ENCODE measurements around the gene NMRK1. TPM values are rescaled to one million over a fixed set of nuclear protein-coding genes. Genes with fewer than 3 reads are reported as not detected.

Gene NMRK1
- polyA plus RNA-seq, 1 of the 3 experiments (the other 2 are of a cell fraction): 8.4 TPM

DNA sequence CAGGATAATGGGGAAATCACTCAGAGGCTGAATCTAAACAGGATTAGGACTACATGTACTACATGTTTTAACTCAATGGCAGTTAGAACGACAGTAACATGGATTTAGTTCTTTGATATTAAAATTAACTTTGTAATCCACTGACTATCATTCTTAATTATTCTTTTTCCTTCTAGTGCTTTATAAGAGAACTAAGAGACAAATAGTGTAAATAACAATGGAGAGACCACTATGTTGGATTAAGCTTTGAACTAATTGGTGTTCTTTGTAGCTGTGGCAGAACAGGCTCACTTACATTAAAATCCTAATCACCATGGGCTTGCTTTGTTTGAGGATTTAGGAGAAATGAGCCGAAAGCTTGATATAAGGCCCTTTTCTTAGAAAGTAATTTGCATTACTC, 18.8 kb downstream of the NMRK1 start:
- Histone ChIP-seq H3K4me1 (ENCODE audit: control insufficient read depth in 1 of 2, insufficient read depth in 2 of 2, low read depth in 1 of 2, low read length in 1 of 2) (peaks cover 1 to 5% of the 10 kb centered on the region in 2 experiments; a peak in 2 of 4 replicates), H3K4me2 (no peak overlapping the region), H3K36me3 (replicated peaks in 1 of 2; ENCODE audit: control insufficient read depth in 1 of 2, insufficient read depth in 2 of 2, low read length in 1 of 2) (no peaks in the 10 kb centered on the region), H3K9me3 (no peaks in the 10 kb centered on the region), H3K27ac (ENCODE audit: low read depth in 2 of 2, low read length in 1 of 2) (no peak overlapping the region), H2AFZ (ENCODE audit: low read depth) (0 out of 2 replicates have a peak overlapping the region, but pooled peaks have one; percentile 24), H3K79me2 (ENCODE audit: insufficient read depth) (no peaks in the 10 kb centered on the region), H3K27me3 (ENCODE audit: insufficient read depth) (no peaks in the 10 kb centered on the region), H3K4me3 (ENCODE audit: low read depth in 2 of 2, low read length in 1 of 2) (no peak overlapping the region), H4K20me1 (ENCODE audit: insufficient read depth) (no peaks in the 10 kb centered on the region), H3K9ac (no peak overlapping the region), H3F3A (replicated peaks; ENCODE audit: insufficient read depth) (peaks cover 4% of the 10 kb centered on the region), H3K9me2 (no peaks in the 10 kb centered on the region)
- no peak for DNase-seq
- ChIA-PET POLR2A (no interaction called here), CTCF (interaction anchor here (0.9 to 6.0 kb wide), 2 partner anchors 8 to 295 kb away, joined by 4 to 34 read pairs; no protein-coding TSS in a partner anchor)
- WGBS (ENCODE audit: low lambda C conversion rate): 29% methylated on average over 2 of the region's 2 CpGs
- TF ChIP-seq, protein P1, sequence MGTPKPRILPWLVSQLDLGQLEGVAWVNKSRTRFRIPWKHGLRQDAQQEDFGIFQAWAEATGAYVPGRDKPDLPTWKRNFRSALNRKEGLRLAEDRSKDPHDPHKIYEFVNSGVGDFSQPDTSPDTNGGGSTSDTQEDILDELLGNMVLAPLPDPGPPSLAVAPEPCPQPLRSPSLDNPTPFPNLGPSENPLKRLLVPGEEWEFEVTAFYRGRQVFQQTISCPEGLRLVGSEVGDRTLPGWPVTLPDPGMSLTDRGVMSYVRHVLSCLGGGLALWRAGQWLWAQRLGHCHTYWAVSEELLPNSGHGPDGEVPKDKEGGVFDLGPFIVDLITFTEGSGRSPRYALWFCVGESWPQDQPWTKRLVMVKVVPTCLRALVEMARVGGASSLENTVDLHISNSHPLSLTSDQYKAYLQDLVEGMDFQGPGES (IDR thresholded peaks at IDR 0.05; ENCODE audit: low read depth, low read length): no peak
- TF ChIP-seq POLR2AphosphoS5 (IDR thresholded peaks at IDR 0.05; ENCODE audit: low read depth, low read length) (no peak), FOSL2 (IDR thresholded peaks at IDR 0.05; ENCODE audit: borderline replicate concordance, low read depth) (no peak), MXI1 (IDR thresholded peaks at IDR 0.05; ENCODE audit: low read depth, low read length) (no peak), RAD21 (IDR thresholded peaks at IDR 0.05; ENCODE audit: low read length) (no peak)

DNA sequence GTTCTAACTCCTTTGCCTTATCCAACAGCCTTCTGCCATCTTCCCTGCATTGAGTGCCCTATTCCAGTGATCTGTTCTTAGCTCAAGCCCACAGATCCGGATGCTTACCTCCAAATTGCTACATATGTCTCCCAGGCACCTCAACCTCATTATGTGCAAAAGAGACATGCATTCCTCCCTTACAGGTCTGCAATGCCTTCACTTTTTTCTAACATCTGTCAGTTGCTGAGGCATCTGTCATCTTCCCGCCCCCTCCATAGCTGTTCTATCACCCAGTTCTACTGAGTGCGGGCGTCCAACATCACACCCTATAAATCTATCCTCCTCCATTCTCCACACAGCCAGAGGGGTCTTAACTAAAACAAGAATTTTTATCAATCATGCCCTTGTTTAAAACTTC, 20.1 kb downstream of the NMRK1 start:
- Histone ChIP-seq H3K27ac (ENCODE audit: low read depth in 2 of 2, low read length in 1 of 2) (no peak overlapping the region), H3K79me2 (ENCODE audit: insufficient read depth) (no peaks in the 10 kb centered on the region), H3K9ac (no peak overlapping the region), H3K4me3 (ENCODE audit: low read depth in 2 of 2, low read length in 1 of 2) (no peak overlapping the region), H3K4me2 (no peak overlapping the region), H3K4me1 (ENCODE audit: control insufficient read depth in 1 of 2, insufficient read depth in 2 of 2, low read depth in 1 of 2, low read length in 1 of 2) (peaks cover 2 to 9% of the 10 kb centered on the region in 2 experiments; a peak in 2 of 4 replicates), H4K20me1 (ENCODE audit: insufficient read depth) (no peaks in the 10 kb centered on the region), H3F3A (replicated peaks; ENCODE audit: insufficient read depth) (peaks cover 4% of the 10 kb centered on the region), H3K27me3 (ENCODE audit: insufficient read depth) (no peaks in the 10 kb centered on the region), H3K36me3 (replicated peaks in 1 of 2; ENCODE audit: control insufficient read depth in 1 of 2, insufficient read depth in 2 of 2, low read length in 1 of 2) (no peaks in the 10 kb centered on the region), H3K9me2 (no peaks in the 10 kb centered on the region), H2AFZ (ENCODE audit: low read depth) (no peak overlapping the region), H3K9me3 (no peaks in the 10 kb centered on the region)
- no peak for TF ChIP-seq FOXJ3 (CRISPR knock-in tag; IDR thresholded peaks at IDR 0.05)
- no peak for TF ChIP-seq FOXM1 (IDR thresholded peaks at IDR 0.05; ENCODE audit: low read depth)
- TF ChIP-seq, protein P2, sequence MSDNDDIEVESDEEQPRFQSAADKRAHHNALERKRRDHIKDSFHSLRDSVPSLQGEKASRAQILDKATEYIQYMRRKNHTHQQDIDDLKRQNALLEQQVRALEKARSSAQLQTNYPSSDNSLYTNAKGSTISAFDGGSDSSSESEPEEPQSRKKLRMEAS (IDR thresholded peaks at IDR 0.05; ENCODE audit: low read depth): no peak
- no peak for TF ChIP-seq GABPA (IDR thresholded peaks at IDR 0.05; ENCODE audit: low read depth)
- CTCF ChIA-PET: interaction anchor here (1.0 to 6.0 kb wide), 4 partner anchors 9 to 392 kb away, joined by 3 to 34 read pairs (median 6); no protein-coding TSS in a partner anchor
- POLR2A ChIA-PET: no interaction called here
- WGBS (ENCODE audit: low lambda C conversion rate): 35% methylated on average over 4 of the region's 4 CpGs
- no peak for DNase-seq

DNA sequence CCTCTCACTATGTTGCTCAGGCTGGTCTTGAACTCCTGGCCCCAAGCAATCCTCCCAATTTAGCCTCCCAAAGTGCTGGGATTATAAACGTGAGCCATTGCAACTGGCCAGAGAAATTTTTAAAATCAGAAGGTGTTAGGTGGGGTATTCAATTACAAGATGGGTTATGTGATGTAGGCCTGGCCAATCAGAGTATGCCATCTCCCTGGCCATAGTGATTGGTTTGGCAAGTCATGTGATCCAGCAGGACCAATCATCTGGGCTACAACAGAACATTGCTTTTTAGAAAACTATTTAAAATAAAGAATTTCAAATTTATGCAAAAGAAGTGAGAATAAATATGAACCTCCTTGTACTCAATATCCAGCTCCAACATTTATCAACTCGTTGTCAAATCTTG, 22.4 kb downstream of the NMRK1 start:
- peaks cover 2 to 9% of the 10 kb centered on the region in 2 experiments; a peak in 2 of 4 replicates for H3K4me1 ChIP-seq (ENCODE audit: control insufficient read depth in 1 of 2, insufficient read depth in 2 of 2, low read depth in 1 of 2, low read length in 1 of 2)

More for the DNA sequence above, 22.4 kb downstream of the NMRK1 start:
- TF ChIP-seq, protein P1 (IDR thresholded peaks at IDR 0.05; ENCODE audit: low read depth, low read length): no peak
- TF ChIP-seq RAD21 (IDR thresholded peaks at IDR 0.05; ENCODE audit: low read length) (no peak), CHD2 (IDR thresholded peaks at IDR 0.05; ENCODE audit: low read length, partially characterized antibody) (no peak), TCF12 (IDR thresholded peaks at IDR 0.05) (no peak), TEAD4 (IDR thresholded peaks at IDR 0.05; ENCODE audit: borderline replicate concordance, insufficient read depth) (no peak), RCOR1 (IDR thresholded peaks at IDR 0.05; ENCODE audit: low read length) (no peak)
- TF ChIP-seq, protein P3, sequence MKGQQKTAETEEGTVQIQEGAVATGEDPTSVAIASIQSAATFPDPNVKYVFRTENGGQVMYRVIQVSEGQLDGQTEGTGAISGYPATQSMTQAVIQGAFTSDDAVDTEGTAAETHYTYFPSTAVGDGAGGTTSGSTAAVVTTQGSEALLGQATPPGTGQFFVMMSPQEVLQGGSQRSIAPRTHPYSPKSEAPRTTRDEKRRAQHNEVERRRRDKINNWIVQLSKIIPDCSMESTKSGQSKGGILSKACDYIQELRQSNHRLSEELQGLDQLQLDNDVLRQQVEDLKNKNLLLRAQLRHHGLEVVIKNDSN (IDR thresholded peaks at IDR 0.05; ENCODE audit: borderline replicate concordance, low read depth): no peak
- TF ChIP-seq, protein P4, sequence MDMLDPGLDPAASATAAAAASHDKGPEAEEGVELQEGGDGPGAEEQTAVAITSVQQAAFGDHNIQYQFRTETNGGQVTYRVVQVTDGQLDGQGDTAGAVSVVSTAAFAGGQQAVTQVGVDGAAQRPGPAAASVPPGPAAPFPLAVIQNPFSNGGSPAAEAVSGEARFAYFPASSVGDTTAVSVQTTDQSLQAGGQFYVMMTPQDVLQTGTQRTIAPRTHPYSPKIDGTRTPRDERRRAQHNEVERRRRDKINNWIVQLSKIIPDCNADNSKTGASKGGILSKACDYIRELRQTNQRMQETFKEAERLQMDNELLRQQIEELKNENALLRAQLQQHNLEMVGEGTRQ (IDR thresholded peaks at IDR 0.05; ENCODE audit: borderline replicate concordance, low read depth, low read length): no peak
- Histone ChIP-seq H3K79me2 (ENCODE audit: insufficient read depth) (no peaks in the 10 kb centered on the region), H4K20me1 (ENCODE audit: insufficient read depth) (no peaks in the 10 kb centered on the region), H3K27me3 (ENCODE audit: insufficient read depth) (no peaks in the 10 kb centered on the region), H3F3A (replicated peaks; ENCODE audit: insufficient read depth) (peaks cover 4% of the 10 kb centered on the region), H2AFZ (ENCODE audit: low read depth) (no peak overlapping the region), H3K36me3 (replicated peaks in 1 of 2; ENCODE audit: control insufficient read depth in 1 of 2, insufficient read depth in 2 of 2, low read length in 1 of 2) (peaks cover 0 to 2% of the 10 kb centered on the region in 2 experiments), H3K9me3 (no peaks in the 10 kb centered on the region), H3K4me2 (no peak overlapping the region), H3K4me3 (ENCODE audit: low read depth in 2 of 2, low read length in 1 of 2) (no peak overlapping the region), H3K9me2 (no peaks in the 10 kb centered on the region), H3K27ac (ENCODE audit: low read depth in 2 of 2, low read length in 1 of 2) (no peak overlapping the region), H3K9ac (no peak overlapping the region)
- ChIA-PET CTCF (interaction anchor here (1.3 to 2.0 kb wide), 2 partner anchors 290 to 292 kb away, joined by 3 to 5 read pairs; no protein-coding TSS in a partner anchor), POLR2A (no interaction called here)
- no peak for DNase-seq
- WGBS (ENCODE audit: low lambda C conversion rate): 7% methylated on average over 2 of the region's 2 CpGs
